Epithelial cell of esophagus (primary cell): ENCODE data around the gene PTPRO.
A peak's percentile ranks its signal among the peaks of the same experiment; 100 is the strongest.

Experiments used
- DNase-seq: peaks from one replicate; pipeline ENCODE4 v3.0.0; 2010; ENCODE audit warnings: low read depth
- H3K4me3 ChIP-seq: 2 replicates; pipeline ENCODE4 v1.5.1; 2011; ENCODE audit warnings: mild to moderate bottlenecking, low read length, control low read depth
- TF ChIP-seq, protein P1 (sequence below): IDR thresholded peaks from 2 replicates; pipeline ENCODE4 v1.5.1; 2011; ENCODE audit warnings: low read depth, mild to moderate bottlenecking, low read length, control low read depth, inconsistent platforms; ENCODE audit not compliant: insufficient read depth; ENCODE audit errors: missing control alignments

PTPRO gene

DNA sequence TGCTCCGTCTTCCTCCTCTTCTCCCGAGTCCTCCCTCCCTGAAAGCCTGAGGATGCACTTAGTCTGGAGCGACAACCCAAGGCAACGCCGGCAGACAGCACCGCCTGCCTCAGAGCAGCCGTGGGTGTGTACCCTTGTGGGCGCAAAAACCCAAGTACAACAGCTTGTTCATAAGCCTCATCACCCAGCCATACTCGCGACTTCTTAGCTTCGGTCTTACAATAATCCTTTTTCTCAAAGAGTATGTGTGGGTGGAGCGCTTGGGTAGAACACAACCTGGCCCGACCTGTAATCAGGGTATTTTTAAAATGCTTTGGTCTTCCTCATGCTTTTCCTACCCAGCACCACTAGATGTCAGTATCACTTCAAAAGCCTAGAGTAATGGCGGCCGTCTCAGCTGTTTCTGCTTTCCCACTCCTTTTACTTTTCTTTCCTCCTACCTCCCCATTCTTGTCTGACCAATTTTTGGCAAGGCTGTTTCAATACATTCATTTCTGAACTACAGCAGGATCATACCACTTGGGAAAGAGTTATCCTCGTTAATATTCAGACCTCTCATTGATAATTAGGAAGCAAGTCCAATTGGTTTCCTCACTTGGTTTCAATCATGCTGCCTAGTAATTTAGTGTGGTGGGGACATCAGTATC lies 268.0 kb downstream of the PTPRO start:
- H3K4me3 ChIP-seq = peak overlapping the region; percentile 25
- DNase-seq = peak; percentile 77
- TF ChIP-seq, protein P1, sequence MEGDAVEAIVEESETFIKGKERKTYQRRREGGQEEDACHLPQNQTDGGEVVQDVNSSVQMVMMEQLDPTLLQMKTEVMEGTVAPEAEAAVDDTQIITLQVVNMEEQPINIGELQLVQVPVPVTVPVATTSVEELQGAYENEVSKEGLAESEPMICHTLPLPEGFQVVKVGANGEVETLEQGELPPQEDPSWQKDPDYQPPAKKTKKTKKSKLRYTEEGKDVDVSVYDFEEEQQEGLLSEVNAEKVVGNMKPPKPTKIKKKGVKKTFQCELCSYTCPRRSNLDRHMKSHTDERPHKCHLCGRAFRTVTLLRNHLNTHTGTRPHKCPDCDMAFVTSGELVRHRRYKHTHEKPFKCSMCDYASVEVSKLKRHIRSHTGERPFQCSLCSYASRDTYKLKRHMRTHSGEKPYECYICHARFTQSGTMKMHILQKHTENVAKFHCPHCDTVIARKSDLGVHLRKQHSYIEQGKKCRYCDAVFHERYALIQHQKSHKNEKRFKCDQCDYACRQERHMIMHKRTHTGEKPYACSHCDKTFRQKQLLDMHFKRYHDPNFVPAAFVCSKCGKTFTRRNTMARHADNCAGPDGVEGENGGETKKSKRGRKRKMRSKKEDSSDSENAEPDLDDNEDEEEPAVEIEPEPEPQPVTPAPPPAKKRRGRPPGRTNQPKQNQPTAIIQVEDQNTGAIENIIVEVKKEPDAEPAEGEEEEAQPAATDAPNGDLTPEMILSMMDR = peak; percentile 92

DNA sequence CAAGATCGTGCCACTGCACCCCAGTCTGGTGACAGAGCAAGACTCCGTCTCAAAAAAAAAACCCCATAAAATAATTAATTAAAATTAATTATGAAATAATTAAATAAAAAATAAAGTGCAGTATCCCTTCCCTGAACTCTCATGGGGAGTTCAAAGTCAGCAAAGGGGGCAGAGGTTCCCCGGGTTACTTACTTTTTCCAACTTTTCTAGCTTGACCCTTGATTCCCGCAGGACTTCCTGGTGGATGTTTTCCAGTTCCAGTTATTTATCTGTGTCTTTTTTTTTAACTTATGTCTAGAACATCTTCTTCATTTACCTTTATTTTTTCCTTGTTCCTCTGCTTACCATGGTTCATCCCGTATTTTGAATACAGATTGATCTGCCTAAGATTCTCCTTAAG lies 269.5 kb downstream of the PTPRO start:
- H3K4me3 ChIP-seq = no peak overlapping the region
- DNase-seq = no peak
- TF ChIP-seq, protein P1 = no peak

DNA sequence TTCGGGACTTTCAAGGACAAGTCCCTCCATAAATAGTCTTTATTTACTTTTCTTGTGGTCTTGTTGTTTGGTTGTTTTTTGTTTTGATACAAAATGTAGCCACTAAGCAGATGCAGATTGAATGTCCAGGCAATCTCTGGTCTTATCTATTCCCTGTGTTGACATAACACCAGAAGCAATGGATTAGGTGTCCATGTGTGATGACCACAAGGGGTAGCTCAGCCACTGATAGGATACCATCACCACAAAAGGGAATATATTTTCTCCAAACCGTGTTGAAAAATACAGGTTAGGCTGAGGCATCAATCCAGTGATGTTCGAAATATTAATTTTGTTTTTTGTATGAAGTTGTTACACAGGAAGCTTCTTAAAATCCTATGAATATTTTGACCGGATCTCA lies 270.6 kb downstream of the PTPRO start:
- TF ChIP-seq, protein P1 = no peak
- DNase-seq = no peak
- H3K4me3 ChIP-seq = no peak overlapping the region

DNA sequence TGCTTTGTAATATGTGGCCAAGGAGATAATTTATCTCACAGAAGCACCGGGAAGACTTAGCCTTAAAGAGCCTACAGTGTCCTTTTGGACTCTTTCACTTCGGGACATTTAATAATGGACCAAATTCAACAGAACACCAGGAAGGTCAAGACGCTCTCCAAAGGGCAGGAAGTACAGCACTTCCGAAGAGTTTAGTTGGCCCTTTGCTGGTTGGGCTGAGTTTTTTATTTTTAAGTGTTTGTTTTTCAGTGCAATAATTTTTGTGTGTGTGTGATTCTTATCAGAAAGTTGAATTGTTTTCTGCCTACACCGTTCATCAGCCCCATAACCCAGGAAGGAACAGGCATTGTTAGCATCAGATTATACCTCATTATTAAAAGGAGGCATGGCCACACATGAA lies 273.9 kb downstream of the PTPRO start:
- no peak for DNase-seq
- TF ChIP-seq, protein P1 = no peak
- H3K4me3 ChIP-seq = no peak overlapping the region

DNA sequence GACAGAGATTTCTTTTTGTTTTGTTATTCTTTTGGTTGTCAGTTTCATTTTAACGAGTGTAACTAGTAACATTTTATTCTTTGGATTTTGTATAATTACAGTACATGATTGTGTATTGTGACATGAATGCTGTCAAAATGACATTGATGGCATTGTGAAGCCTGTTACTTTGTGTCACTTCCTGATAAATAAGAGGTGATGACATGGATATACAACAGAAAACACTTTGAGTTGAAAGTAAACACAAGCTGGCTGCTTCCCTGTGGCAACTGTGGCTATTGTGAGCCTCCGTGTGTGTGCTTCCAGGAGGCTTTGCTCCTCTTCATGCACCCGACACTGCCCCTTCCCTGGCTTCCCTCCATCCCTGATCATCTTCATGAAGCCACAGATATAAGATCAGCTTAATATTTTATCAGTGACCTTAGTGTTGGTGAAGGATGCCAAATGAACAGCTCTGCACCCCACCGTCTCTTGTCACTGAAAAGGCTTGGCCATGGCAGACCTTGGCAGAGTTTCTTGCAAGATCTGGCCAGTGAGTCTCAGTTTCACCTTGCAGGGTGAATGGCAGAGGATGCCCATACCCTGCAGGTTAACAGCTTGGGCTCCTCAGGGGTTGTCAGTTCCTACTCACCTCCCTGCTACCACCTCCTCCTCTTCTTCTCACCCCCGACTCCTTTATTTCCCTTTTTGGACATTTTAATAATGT lies 275.0 kb downstream of the PTPRO start:
- TF ChIP-seq, protein P1 = no peak
- H3K4me3 ChIP-seq = no peak overlapping the region
- DNase-seq = no peak

DNA sequence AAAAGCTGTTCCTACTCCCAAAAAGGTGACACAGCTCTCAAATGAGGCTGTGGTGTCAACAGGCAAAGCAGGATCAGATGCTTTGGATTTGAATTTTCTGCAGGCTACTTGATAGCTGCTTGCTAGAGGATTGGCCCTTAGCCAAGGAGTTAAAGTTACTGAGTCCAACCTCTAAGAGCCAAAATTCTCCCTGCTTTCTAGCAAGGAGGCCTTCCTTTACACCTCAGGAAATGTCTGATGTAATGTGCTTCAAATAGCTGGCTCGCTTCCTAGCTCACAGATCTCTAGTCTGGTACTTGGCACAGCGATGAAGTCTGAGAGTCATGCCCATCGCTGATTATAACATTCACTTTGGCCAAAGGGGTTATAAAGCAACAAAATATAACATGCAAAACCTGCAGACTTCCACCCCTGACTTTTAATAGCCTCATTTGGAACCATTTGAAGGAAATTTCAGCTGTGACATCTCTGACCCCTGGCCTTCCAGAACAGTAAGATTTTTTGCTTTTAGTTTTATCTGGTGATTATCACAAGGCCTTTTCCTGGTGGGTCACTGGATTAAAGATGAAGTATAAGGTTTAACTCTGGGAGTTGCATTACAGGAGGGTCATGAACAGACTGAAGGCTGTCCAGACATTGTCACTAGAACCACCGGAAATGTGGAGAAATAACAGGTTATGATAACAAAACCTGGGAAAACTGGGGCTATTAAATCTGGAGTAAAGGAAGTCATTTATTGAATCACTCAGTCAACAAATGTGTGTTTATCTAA lies 277.1 kb downstream of the PTPRO start:
- H3K4me3 ChIP-seq = no peak overlapping the region
- TF ChIP-seq, protein P1 = no peak
- DNase-seq = peak; percentile 64
